ENCODE measurements around the gene SYNE1.

Gene SYNE1

DNA sequence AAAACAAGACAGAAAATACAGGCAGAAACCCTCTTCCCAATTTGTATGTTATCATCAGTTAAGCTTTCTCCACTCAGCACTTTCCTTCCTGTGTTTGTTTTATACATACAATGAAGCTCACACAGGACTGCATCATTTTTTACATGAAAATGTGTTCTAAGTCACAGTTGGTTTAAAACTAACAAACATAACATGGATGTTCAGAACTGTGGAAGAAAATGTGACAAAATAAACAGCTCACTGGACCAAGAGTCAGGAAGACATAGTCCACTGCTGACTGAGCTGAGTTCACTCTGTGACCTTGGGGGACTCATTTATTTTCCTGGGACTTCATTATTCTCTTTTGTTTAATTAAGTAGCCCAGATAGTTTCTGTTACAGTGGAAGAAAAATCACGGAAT, 331.5 kb downstream of the SYNE1 start:
- no peak for DNase-seq

DNA sequence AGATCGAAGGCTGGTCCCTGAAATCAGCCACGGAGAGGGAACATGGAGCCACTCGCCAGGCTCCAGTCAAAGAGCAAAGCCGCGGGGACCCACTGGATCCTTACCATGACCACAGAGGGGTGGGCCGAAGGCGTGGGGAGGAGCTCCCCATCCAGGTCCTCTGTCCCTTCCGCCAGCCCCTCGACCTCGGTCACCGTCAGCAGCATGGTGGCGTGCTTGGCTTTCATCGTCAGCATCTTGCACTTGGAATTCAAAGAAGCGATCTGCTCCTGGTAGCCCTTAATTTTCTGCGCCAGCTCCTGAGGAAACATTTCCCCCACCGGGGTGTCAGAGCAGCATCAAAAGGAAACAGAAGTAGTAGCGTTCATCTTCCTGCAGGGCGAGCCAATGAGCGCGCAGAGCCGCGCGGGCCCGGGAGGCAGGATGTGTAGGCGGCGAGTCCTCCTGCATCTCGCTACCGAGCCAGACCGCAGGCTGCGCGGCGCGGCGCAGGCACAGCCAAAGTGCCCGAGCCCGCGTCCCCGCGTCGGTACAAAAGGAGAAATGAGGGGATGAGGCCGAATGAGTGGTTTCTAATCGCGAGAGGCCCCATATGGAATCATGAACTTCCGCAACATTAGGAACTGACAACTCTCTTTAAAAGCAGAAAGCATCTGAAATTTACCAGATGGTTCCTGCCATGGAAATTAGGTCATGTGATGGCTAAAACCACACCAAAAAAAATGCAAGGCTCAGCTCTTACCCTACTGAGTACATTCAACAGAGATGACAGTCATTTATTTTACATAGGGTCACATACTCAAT, 335.2 kb downstream of the SYNE1 start:
- no peak for DNase-seq

DNA sequence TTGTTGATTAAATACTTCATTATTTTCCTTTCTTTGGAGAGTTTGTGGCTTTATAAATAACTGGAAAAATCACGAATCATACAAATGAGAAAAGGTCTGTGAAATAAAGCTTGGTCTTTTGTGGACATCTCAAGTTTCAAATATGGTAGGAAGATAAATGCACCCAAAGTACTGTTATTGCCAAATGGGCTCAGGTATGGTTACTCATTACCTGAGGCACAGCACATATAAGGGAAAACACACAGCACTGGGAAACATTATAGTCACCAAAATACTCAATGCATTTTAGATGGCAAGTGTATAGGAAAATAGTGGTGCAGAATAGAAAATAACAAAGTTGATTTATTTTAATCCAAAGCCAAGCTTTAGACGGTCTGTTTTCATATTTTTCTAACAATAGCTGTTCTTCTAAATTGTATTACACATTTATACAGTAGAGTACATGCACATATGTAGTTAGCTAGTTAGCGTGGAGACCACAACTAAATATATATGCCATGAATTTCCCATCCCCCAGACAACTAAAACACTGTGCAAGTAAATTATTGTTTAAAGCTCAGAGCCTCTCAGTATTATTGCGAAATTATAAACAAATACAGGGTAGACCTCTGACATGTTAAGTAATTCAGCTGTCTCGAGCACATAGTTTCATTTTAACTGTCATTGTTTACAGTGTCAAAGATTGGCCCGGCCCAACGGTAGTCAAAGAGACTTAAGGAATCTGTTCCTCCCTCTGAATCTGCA, 336.0 kb downstream of the SYNE1 start:
- DNase-seq: no peak

DNA sequence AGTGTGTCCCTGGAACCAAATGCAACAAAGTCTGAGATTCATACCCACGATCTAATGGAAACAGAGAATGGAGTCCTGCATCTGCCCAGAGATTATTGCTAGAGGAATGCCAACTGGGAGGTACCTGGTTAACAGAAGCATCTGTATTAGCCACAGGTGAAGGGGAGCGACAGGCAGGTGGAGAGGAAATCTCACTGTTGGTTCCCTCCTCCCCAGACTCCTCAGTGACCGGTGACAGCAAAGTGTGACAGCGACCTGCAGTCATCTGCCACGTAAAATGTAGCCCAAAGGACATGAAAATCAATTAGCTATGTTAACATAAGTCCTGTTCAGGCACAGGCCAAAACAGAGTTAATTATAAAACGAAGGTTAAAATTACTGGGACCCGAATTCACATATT, 336.6 kb downstream of the SYNE1 start:
- no peak for DNase-seq

DNA sequence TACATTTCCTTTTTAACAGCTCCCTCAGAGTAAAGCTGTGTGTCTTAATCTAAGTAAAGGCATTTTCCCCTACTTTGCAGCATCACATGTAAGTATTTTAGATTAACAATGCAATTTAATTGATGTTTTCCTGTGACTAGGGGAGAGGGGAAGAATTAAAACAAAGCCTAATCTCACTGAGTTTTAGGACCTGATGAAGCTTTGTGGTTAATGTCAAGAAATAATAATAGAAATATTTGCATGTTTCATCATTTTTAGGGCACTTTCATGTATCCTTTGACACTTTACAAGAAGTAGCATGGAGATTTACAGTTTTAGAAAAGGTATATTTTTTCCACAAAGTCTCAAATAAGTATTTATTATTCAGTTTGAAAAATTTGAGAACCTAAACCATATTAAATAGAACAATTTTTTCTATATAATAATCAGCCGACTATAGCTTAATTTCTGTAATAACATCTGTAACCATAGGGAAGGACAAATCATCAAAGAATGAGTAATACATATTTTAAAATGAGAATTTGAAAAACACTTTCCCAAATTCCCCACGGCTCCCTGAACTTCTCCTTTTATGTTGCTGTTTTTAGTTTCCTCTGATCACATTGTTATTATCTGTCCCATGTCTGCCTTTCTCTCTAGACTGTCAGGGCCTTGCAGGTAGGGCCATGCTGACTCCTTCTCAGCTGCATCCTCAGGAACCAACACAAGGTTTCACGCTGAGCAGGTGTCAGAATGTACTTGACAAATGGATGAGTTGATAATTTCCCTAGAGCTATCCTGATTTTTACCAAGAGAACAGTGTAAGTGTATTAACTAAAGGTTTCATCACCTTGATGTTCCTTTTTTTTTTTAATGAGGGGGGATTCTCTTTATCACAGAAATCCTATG, 338.1 kb downstream of the SYNE1 start:
- no peak for DNase-seq

DNA sequence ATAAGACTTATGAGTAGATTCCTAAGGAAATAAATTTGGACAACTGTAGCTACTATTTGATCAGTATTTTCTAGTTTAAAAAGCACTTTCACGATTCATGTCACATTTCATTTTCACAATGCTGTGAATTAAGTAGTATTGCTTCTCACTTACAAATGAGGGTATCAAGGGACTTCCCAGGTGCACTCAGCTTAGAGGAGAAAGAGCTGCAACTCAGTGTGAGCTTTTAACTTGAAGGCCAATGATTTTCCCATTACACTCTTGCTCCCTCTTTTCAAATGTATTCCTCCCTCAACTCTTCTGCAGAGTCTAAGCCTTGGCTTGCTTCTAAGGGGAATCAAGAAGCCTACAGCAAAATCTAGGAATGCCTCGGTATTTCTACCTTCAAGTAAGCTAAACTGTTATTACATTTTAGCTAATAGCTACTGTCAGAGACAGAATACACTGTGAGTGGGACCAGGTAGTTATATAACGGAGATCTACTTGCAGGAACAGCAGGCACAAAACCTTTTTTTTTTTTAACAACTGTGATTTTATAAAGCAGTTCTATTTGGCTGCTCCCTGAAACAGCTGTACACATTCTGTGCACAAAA, 339.0 kb downstream of the SYNE1 start:
- no peak for DNase-seq

DNA sequence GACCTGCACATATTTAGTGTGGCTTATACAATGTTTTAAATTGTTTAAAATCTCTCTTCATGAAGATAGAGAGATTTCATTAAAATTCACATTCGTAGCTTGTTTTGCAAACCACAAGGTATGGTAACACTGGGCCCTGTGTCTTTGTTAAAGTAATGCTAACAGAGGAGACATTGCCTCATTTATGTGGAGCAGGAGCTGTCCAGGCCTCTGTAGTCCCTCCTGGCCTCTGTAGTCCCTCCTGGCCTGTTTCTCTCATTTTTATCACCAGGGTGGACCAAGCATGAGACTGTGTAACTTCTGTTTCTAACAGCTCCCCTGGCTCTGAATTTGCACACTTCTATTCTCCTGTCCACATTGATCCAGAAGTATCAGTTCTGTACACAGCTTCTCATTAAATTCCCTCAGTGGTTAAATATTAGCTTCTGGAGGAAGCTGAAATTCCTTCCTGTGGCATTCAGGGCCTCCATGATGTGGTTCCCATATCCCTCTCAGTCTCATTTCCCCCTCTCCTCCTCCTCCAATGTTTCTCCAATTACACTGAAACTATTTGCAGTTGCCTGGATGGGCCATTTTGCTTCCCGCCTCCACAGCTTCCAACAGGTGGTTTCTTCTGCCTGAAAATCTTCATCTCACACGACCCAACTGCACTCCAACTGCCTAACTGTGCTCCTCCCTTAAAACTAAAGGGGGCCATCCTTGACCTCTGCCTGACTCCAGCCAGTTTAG, 340.4 kb downstream of the SYNE1 start:
- DNase-seq: no peak

DNA sequence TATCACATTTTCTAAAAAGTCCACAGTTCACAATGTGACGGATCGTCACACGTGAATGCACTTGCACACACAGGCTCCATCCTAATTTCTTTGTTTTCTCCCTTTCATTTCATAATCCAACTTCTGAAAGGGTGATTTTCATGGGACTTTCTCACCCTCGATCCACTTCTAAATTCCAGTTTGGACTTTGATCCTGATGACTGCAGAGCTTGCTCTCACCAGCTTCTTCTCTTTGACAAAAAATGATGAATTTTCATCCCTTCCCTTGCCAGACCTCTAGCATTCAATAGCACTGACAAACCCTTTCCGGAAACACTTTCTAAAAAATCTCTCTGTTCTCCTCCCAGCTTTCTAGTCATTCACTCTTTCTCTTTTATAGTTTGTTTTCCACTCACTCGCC, 341.2 kb downstream of the SYNE1 start:
- DNase-seq: no peak

DNA sequence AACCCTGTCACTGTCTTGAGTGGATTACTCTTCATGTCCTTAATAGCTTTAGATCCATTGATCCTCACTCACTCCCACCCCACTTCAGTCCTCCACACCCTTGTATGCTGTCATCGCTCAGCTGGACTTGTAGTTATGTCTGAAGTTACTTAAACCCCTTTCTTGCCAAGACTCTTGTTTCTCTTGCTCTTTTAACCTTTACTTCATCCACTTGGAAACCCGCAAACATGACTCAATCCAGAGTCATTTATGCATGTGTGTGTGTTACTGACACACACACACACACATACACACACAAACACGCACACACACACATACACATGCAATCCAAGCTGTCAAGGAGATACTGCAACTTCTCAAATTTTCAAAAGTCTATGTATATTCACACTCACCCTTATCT, 341.8 kb downstream of the SYNE1 start:
- DNase-seq: no peak

DNA sequence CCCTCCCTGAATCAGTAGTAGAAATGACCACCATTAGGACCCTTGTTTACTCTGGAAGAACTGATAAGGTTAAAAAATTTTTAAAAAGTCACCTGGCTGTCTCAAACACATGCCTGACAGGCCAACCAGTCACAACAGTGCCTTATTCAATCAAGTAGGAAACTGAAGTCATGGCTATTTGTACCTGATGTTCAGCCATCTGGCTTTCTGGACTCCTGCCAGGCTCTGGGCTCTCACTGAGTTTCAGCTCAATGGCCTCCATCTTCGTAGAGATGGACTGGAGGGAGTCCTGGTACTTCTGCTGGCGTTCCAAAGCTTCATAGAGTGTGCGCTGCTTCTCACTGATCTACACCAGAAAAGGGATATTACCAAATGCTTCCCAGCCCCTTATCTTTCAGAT, 343.8 kb downstream of the SYNE1 start:
- peak; percentile 0 for DNase-seq

DNA sequence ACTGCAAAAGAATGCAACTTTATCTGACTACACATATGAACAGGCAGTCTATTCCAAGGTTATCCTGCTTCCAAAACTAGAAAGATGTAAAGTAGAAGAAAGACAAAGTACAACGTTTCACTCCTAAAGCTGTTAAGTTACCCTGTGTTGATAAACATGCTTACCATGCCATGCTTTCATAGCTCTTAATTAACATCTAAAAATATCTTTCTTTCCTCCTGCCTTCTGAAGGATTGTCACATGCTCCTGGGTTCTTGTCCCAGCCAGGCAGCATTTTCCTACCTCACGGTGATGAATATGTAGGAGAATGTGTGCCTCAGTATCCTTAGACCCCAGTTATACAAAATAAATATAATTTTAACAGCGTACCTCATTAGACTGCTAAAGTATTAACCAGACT, 344.6 kb downstream of the SYNE1 start:
- DNase-seq: no peak

DNA sequence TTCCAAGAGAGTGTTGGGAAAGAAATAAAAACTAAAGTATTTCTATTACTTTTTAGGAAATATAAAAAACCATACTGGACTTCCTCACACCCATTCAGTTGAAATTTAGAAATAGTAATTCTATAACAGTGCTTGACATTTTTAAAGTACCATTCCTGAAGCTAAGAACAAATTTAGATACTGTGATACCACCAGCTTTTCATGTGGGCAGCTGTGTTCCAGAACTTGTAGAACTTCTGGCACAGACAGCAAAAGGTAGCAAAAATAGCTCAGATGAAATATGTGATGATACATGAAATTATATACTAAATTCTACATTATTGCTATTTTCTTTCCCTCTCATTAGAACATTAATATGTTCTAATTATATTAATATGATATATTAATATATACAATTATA, 346.5 kb downstream of the SYNE1 start:
- no peak for DNase-seq

DNA sequence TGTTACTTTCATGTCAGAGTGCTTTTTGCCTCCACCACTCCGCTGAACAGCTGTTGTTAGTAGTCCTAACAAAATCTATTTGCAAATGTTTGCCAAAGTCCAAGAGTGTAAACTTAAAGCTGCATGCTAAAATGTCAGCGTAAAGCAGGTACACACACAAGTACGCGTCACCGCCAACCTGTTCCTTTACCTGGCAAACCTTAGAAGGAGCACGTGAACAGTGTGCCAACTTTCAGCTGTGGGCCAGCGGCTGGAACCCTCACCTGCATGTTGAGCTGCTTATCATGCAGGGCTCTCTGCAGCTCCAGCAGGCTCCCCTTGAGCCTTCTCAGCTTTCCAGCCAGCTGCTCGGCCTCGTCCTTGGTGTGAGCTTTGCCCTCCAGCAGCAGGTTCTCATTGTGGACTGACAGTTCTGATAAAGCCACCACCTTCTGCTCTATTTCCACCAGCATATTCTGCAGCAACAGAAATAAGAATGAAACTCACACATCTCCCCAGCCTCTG, 359.3 kb downstream of the SYNE1 start:
- peak; percentile 15 for DNase-seq

DNA sequence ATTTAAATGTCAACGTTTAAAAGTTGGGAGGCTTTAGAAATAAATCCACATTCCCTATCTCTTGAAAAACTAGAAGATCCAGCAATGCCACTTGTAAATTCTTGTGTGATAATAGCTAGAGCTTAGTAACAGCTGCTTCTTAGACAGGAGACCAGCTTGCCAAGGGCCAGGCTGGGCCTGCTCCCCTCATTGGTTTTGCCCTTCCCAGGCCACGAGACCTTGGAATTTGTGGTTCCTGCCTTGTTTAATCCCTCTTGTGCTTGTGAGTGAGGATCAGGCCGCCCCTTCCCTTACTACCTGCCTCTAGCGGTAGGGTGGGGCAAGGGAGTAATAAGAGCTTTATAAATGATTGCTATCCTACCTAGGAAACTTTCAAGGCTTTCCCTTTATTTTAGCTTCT, 363.5 kb downstream of the SYNE1 start:
- DNase-seq: no peak

DNA sequence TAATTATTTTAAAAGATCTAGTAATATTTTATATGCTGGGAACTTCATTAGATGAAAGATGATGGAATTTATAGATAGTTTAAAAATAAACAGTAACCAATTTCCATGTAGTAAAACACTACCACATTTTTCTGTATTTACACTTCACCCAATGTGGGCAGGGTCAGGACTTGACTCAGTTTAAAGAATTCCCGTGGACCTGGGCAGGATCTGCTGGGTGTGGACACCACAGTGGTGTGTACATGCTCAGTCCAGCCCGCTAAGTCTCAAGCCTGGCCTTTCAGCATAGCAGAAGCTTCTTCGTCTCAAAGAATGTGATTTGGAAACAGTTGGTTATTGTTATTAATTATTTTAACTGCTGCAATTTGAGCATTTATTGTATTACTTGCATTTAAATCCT, 364.2 kb downstream of the SYNE1 start:
- no peak for DNase-seq

DNA sequence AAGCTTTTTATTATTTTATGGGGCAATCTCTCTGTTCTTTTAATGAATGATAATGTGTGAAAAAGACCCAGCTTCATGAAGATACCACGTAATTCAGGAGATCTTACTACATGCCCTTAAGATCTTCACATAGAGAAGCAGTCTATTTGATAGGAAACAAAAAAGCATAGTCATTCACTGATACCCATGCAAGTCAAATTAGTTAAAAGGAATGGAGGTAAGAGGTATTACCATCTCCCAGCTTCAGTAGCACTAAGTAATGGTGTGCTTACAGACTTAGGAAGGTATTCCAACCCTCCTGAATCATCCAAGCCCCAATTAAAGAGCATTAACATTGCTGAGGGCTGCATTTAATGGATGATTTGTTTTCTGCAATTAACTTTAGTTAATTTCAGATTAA, 364.7 kb downstream of the SYNE1 start:
- DNase-seq: no peak

DNA sequence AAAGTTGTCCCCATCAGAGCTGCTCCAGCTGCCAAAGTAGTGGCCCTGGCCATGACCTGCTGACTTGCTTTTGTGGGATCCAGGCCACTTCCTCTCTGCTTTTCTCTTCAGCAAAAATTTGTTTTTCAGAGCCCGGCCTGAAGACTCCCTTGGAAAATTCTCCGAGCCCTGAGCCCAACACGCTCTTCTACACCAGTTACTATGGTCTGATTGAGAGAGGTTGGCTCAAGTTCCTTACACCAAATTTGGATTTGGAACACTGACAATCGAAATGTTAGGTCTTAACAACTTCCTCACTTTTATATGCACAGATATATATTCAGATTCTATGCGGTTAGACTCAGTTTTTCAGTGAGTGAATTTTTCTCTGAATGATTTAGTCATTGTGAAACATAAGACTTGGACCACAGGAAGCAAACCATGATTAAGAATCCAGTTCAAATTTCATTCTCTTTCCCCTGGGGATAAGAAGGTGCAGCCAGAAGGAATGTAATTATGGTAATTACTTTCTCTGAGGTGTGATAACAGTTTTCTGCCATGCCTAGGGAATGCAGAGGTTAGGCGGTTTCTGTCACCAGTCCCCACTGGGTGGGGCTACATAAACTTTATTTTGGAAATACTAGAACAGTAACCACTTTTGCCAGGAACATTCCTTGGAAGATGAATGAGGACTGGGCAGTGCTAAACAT, 365.2 kb downstream of the SYNE1 start:
- DNase-seq: no peak

DNA sequence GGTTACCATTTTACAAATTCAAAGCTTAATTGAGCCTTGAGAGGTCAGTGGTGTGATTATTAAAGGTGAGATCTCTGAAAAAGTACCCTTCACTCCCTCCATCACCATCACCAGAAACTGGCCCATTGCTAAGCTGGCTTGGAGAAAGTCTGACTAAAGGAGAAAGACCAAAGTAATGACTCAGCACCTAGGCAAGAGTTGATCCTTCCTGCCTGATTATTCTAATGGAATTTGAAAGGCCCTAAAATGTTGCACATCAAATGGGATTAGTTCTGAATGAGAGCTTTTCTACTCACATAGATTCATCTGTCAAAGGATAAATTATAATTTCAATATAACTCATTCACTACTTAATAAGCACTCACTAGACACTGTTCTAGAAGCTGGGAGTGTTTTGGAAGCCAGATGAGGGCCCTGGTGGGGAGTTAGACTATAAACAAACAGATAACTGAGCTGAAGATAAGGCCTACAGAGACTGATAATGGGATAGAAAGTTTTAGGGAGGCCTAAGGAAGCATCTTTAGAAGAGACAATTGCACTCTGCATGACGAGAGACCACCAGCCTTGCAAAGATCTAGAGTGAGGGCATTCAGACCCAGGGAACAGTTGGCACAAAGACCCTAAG, 366.7 kb downstream of the SYNE1 start:
- no peak for DNase-seq

DNA sequence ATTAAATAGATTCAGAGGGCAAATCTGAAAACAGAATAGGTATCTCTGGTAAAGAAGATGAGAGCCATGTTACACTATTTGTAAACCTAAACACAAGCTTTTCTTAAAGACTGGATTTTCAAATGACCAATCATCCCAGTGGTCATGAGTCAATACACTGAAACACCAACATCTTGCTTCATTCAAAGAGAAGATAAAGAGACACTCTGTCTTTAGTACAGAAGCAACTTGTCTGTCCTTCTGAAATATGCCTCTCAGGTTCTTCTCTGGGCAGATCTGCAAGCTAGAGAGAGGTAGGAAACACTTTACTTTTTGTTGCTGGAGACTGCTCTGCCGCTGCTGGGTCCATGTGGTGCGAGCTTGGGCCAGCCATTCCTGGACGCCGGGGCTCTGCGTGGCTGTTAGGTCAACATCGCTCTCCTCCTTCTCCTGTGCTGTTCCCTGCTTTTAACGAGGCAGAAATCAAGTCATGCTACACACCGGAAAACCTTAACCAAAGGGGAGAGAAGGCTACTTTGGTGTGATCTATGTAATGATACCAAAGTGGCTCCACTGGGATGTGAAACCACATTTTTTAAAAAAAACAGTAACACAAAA, 368.2 kb downstream of the SYNE1 start:
- no peak for DNase-seq

DNA sequence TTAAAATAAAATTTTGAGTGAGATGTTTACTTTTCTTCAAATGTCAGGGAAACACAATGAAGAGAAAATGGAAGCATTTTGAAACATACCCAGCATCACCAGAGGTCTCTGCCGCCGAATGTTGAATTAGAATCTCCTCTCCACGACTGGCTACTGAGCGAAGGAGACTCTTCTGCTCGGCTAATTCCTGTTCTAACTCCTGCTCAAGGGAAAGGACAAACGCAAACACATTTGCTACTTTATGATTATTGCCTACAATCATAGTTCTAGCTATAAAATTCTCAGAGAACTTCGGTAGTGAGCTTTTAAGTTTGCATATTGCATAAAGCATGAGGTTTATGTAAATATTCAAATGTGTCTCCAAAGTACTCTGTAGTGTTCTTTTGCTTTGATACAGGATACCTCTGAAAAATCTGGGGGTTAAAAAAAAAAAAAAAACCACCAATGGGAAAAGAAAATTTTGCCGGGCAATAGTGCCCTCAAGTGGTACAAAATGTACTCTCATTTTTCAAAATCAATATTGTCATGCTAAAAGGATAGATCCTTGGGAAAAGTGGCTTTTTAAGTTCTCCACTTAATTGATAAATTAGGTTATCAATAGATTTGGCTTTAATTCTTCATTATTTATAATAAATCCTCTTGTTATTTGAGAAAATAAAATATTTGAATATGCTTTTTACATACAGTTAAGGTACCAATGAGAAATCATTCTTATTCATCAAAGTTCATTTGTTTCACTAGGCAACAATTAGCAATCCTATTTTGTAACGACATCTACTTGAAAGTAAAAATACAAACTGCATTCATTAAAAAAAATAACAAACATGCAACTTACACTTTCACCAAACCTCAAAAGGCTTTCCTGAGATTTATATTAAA, 369.0 kb downstream of the SYNE1 start:
- DNase-seq: peak; percentile 42

All from NCI-H2029 (cell line).